CD4-positive, alpha-beta T cell treated with Interleukin-2 at 100 ng/mL for 4 hours (primary cell): ENCODE measurements around the gene HMGXB4.
"Not testable (repeated sequence)": the region's sequence is repeated elsewhere in the genome, so short reads cannot be mapped to it uniquely, and the experiment has no call there.

ENCODE experiments used
- DNase-seq: peaks from one replicate; pipeline ENCODE4 v3.0.0-alpha.2; 2020; ENCODE audit warnings: low spot score

The HMGXB4 gene

GRCh38 chr22:35257321-35258190 is at the start of gene HMGXB4:
Gene HMGXB4, plus strand, starts transcription at chr22:35257493. Its CDS starts 4,898 bp downstream, at chr22:35262391.
- DNase-seq: peak; percentile 90

- no peak for DNase-seq
These were observed 49.3 kb upstream of the HMGXB4 start for GRCh38 chr22:35208003-35208402.

- no peak for DNase-seq
These were observed 48.1 kb upstream of the HMGXB4 start for GRCh38 chr22:35209203-35209602.

- DNase-seq: no peak
These were observed 45.3 kb upstream of the HMGXB4 start for GRCh38 chr22:35212009-35212408.

- no peak for DNase-seq
These were observed 44.3 kb upstream of the HMGXB4 start for GRCh38 chr22:35212996-35213395.

GRCh38 chr22:35214968-35215367 is 42.3 kb upstream of the HMGXB4 start:
- no peak for DNase-seq

GRCh38 chr22:35215993-35216392 is 41.3 kb upstream of the HMGXB4 start:
- DNase-seq: no peak

- no peak for DNase-seq
These were observed 39.8 kb upstream of the HMGXB4 start for GRCh38 chr22:35217527-35217926.

- DNase-seq: no peak
These were observed 39.2 kb upstream of the HMGXB4 start for GRCh38 chr22:35218079-35218478.

GRCh38 chr22:35219012-35219411 is 38.3 kb upstream of the HMGXB4 start:
- DNase-seq: no peak

- DNase-seq: no peak
These were observed 37.1 kb upstream of the HMGXB4 start for GRCh38 chr22:35220221-35220620.

- no peak for DNase-seq
These were observed 32.3 kb upstream of the HMGXB4 start for GRCh38 chr22:35225010-35225409.

- DNase-seq: no peak
These were observed 30.2 kb upstream of the HMGXB4 start for GRCh38 chr22:35226958-35227647.

GRCh38 chr22:35229865-35230264 is 27.4 kb upstream of the HMGXB4 start:
- no peak for DNase-seq

GRCh38 chr22:35230417-35230816 is 26.9 kb upstream of the HMGXB4 start:
- no peak for DNase-seq

GRCh38 chr22:35230839-35231584 is 26.3 kb upstream of the HMGXB4 start:
- DNase-seq: no peak

GRCh38 chr22:35231585-35232084 is 25.7 kb upstream of the HMGXB4 start:
- peak; percentile 62 for DNase-seq

- DNase-seq: not testable (repeated sequence)
These were observed 18.5 kb upstream of the HMGXB4 start for GRCh38 chr22:35238749-35239148.

- not testable (repeated sequence) for DNase-seq
These were observed 12.8 kb upstream of the HMGXB4 start for GRCh38 chr22:35244507-35244906.

GRCh38 chr22:35250156-35250555 is 7.1 kb upstream of the HMGXB4 start:
- no peak for DNase-seq

- DNase-seq: no peak
These were observed 3.3 kb upstream of the HMGXB4 start for GRCh38 chr22:35253946-35254345.

GRCh38 chr22:35257002-35257320 is 332 bp upstream of the HMGXB4 start:
- DNase-seq: no peak
